Fibroblast of skin of abdomen (primary cell): ENCODE results near the gene LAMA2.
"Not testable (repeated sequence)": the region's sequence is repeated elsewhere in the genome, so short reads cannot be mapped to it uniquely, and the experiment has no call there.

Experiments used
- DNase-seq: peaks from one replicate; pipeline ENCODE4 v3.0.0-alpha.2; 2013

Gene LAMA2

GRCh38 chr6:129006724-129007514 lies 124.0 kb downstream of the LAMA2 start:
- no peak for DNase-seq

- DNase-seq: no peak
Measured at GRCh38 chr6:129007701-129008373, 124.9 kb downstream of the LAMA2 start.

- DNase-seq: no peak
Measured at GRCh38 chr6:129008591-129008990, 125.7 kb downstream of the LAMA2 start.

- no peak for DNase-seq
Measured at GRCh38 chr6:129009851-129010250, 126.9 kb downstream of the LAMA2 start.

GRCh38 chr6:129014302-129014701 lies 131.4 kb downstream of the LAMA2 start:
- no peak for DNase-seq

GRCh38 chr6:129015721-129016120 lies 132.8 kb downstream of the LAMA2 start:
- DNase-seq: no peak

- no peak for DNase-seq
Measured at GRCh38 chr6:129016844-129017243, 133.9 kb downstream of the LAMA2 start.

GRCh38 chr6:129022011-129022553 lies 139.1 kb downstream of the LAMA2 start:
- no peak for DNase-seq

- DNase-seq: no peak
Measured at GRCh38 chr6:129026601-129027000, 143.7 kb downstream of the LAMA2 start.

- no peak for DNase-seq
Measured at GRCh38 chr6:129029778-129030177, 146.8 kb downstream of the LAMA2 start.

GRCh38 chr6:129030215-129030614 lies 147.3 kb downstream of the LAMA2 start:
- DNase-seq: peak; percentile 4

GRCh38 chr6:129031051-129031599 lies 148.2 kb downstream of the LAMA2 start:
- DNase-seq: peak; percentile 74

GRCh38 chr6:129032602-129033001 lies 149.7 kb downstream of the LAMA2 start:
- no peak for DNase-seq

GRCh38 chr6:129033180-129033579 lies 150.2 kb downstream of the LAMA2 start:
- DNase-seq: no peak

GRCh38 chr6:129033581-129033980 lies 150.6 kb downstream of the LAMA2 start:
- no peak for DNase-seq

GRCh38 chr6:129041563-129041962 lies 158.6 kb downstream of the LAMA2 start:
- no peak for DNase-seq

GRCh38 chr6:129046526-129046925 lies 163.6 kb downstream of the LAMA2 start:
- peak; percentile 5 for DNase-seq

GRCh38 chr6:129047834-129048233 lies 164.9 kb downstream of the LAMA2 start:
- DNase-seq: no peak

- peak; percentile 63 for DNase-seq
Measured at GRCh38 chr6:129050086-129050485, 167.1 kb downstream of the LAMA2 start.

GRCh38 chr6:129053143-129053542 lies 170.2 kb downstream of the LAMA2 start:
- not testable (repeated sequence) for DNase-seq

GRCh38 chr6:129055796-129056195 lies 172.9 kb downstream of the LAMA2 start:
- no peak for DNase-seq

- DNase-seq: no peak
Measured at GRCh38 chr6:129059650-129060049, 176.7 kb downstream of the LAMA2 start.

- DNase-seq: no peak
Measured at GRCh38 chr6:129069006-129069405, 186.1 kb downstream of the LAMA2 start.

GRCh38 chr6:129073051-129073450 lies 190.1 kb downstream of the LAMA2 start:
- no peak for DNase-seq
